Left lung (tissue), 10 donors: Measurements from ENCODE around the gene XBP1. TPM values are rescaled to one million over a fixed set of nuclear protein-coding genes. Genes with fewer than 3 reads are reported as not detected.
A peak's percentile ranks its signal among the peaks of the same experiment; 100 is the strongest.

Experiments
- ATAC-seq: fragments of 200-7000 bp; cut with Tn5 transposase; one replicate; pipeline ENCODE4 v1.9.1; 2020; ENCODE audit warnings: moderate library complexity
- DNase-seq, 4 donors: peaks; one replicate each; pipeline ENCODE4 v3.0.0-alpha.2; 2013 to 2020
- H3K27ac ChIP-seq, 2 donors: fragments of 200-600 bp; sonication (generic) in 1 of 2; one replicate each; pipeline versions ENCODE4 v1.5.0 to v1.8.0; 2020 to 2021
- H3K27me3 ChIP-seq, 2 donors: fragments of 200-600 bp; sonication (generic) in 1 of 2; one replicate each; pipeline versions ENCODE4 v1.5.0 to v1.8.0; 2020 to 2021
- H3K36me3 ChIP-seq, 2 donors: fragments of 200-600 bp; sonication (generic) in 1 of 2; one replicate each; pipeline versions ENCODE4 v1.5.0 to v1.8.0; 2020 to 2021
- H3K4me1 ChIP-seq, 2 donors: fragments of 200-600 bp; one replicate each; pipeline ENCODE4 v1.8.0; 2021
- H3K4me3 ChIP-seq, 2 donors: fragments of 200-600 bp; sonication (generic) in 1 of 2; one replicate each; pipeline versions ENCODE4 v1.5.0 to v1.8.0; 2020 to 2021; ENCODE audit warnings: mild to moderate bottlenecking in 1 of 2
- H3K9me3 ChIP-seq, 2 donors: fragments of 200-600 bp; sonication (generic) in 1 of 2; one replicate each; pipeline versions ENCODE4 v1.5.0 to v1.8.0; 2020 to 2021
- CTCF ChIP-seq, 2 donors: fragments of 200-600 bp; sonication (generic) in 1 of 2; IDR thresholded peaks; one replicate each; pipeline versions ENCODE4 v1.5.0 to v1.8.0; 2021; ENCODE audit warnings: antibody characterized with exemption in 2 of 2
- intact Hi-C, 2 donors: fragments of 100-400 bp; cut with DNase I; formaldehyde crosslinking; loops; one replicate each; pipeline versions ENCODE4 v1.11.2 to v1.14.2; 2022
- polyA plus RNA-seq, 6 donors: library from polyadenylated mRNA; unstranded; fragments of 120-200 nt; gene quantifications; one replicate each; pipeline ENCODE4 v1.2.1, GENCODE V29; 2013; ENCODE audit not compliant: insufficient read length in 6 of 6
- total RNA-seq, 2 donors: library from RNA; stranded (reverse); fragmentation: NEBNext Ultra II Directional; extraction: Animal tissue kit (Norgen Biotek cat#: 25700); gene quantifications; one replicate each; pipeline ENCODE4 v1.2.1, GENCODE V29; 2021
- donor health status: DM: no; HTN: yes; CAD: no.
- donor health status: DM: no; HTN: no; CAD: no.

Gene XBP1
- total and polyA plus RNA-seq, 8 donors, result 89.0 to 259 (median 113) TPM

DNA sequence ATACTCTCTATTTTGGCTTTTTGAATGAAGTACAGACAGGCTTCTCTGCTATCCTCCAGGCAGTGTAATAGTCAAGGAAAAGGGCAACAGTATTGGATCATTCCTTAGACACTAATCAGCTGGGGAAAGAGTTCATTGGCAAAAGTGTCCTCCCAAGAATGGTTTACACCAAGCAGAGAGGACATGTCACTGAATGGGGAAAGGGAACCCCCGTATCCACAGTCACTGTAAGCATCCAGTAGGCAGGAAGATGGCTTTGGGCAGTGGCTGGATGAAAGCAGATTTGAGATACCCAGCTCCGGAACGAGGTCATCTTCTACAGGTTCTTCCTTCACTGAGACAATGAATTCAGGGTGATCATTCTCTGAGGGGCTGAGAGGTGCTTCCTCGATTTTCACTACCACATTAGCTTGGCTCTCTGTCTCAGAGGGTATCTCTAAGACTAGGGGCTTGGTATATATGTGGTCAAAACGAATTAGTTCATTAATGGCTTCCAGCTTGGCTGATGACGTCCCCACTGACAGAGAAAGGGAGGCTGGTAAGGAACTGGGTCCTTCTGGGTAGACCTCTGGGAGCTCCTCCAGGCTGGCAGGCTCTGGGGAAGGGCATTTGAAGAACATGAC is 5.2 kb downstream of the XBP1 start:
- no peak for TF ChIP-seq CTCF (IDR thresholded peaks at IDR 0.05)
- Histone ChIP-seq H3K27me3 (no peaks in the 10 kb centered on the region), H3K27ac (no peak overlapping the region), H3K4me1 (peaks cover 11 to 73% of the 10 kb centered on the region in 2 donors), H3K36me3 (peaks cover 0 to 67% of the 10 kb centered on the region in 2 donors), H3K4me3 (no peak overlapping the region), H3K9me3 (no peaks in the 10 kb centered on the region)
- no peak for ATAC-seq
- intact Hi-C loops, result no loop called here
- DNase-seq, result no peak

- Histone ChIP-seq H3K4me1 (peaks cover 11 to 74% of the 10 kb centered on the region in 2 donors), H3K27me3 (no peaks in the 10 kb centered on the region), H3K4me3 (no peak overlapping the region), H3K9me3 (no peaks in the 10 kb centered on the region), H3K36me3 (peaks cover 0 to 76% of the 10 kb centered on the region in 2 donors), H3K27ac (no peak overlapping the region)
- ATAC-seq (no peak), DNase-seq (no peak)
- no peak for TF ChIP-seq CTCF (IDR thresholded peaks at IDR 0.05)
- intact Hi-C loops, result no loop called here
Measured at GRCh38 chr22:28793976-28794584, 6.3 kb downstream of the XBP1 start.

DNA sequence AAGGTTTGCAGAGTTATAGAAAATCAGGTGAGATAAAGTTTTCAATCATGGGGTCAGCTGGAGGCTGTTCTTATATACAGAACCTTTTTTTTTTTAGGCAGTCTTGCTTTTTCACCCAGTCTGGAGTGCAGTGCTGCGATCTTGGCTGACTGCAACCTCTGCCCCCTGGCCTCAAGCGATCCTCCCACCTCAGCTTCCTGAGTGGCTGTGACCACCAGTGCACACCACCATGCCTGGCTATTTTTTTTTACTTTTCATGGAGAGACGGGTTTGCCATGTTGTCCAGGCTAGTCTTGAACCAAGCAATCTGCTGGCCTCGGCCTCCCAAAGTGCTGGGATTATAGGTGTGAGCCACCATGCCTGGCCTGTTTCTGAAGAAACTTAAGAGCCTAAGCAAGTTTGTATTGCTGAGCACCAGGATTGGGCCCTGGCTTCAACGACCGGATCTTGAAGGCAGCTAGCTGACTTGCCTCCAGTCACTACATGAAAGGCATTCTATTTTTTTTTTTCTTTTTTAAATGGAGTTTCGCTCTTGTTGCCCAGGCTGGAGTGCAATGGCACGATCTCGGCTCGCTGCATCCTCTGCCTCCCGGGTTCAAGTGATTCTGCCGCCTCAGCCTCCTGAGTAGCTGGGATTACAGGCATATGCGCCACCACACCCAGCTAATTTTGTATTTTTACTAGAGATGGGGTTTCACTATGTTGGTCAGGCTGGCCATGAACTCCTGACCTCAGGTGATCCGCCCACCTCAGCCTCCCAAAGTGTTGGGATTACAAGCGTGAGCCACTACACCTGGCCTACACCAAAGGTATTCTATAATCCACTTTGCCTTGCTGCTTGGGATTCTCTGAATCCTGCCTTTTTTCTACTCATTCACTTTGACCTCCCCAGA is 7.6 kb downstream of the XBP1 start:
- H3K4me3 ChIP-seq, result no peak overlapping the region
- no peak for TF ChIP-seq CTCF (IDR thresholded peaks at IDR 0.05)
- ATAC-seq, result no peak
- peaks cover 0 to 75% of the 10 kb centered on the region in 2 donors for H3K36me3 ChIP-seq
- no peaks in the 10 kb centered on the region for H3K27me3 ChIP-seq
- H3K27ac ChIP-seq, result peak overlapping the region in 1 of 2 donors; percentile 9
- no peak for DNase-seq
- no peaks in the 10 kb centered on the region for H3K9me3 ChIP-seq
- intact Hi-C loops, result no loop called here
- H3K4me1 ChIP-seq, result peaks cover 3 to 61% of the 10 kb centered on the region in 2 donors

- H3K27ac ChIP-seq, result peak overlapping the region in 1 of 2 donors; percentile 34
- H3K4me1 ChIP-seq, result peaks cover 3 to 54% of the 10 kb centered on the region in 2 donors
- peaks cover 0 to 73% of the 10 kb centered on the region in 2 donors for H3K36me3 ChIP-seq
- intact Hi-C loops, result no loop called here
- H3K4me3 ChIP-seq, result no peak overlapping the region
- H3K27me3 ChIP-seq, result no peaks in the 10 kb centered on the region
- no peak for TF ChIP-seq CTCF (IDR thresholded peaks at IDR 0.05)
- DNase-seq (no peak), ATAC-seq (no peak)
- H3K9me3 ChIP-seq, result no peaks in the 10 kb centered on the region
Measured at GRCh38 chr22:28791841-28792490, 8.4 kb downstream of the XBP1 start.
